Measurements from ENCODE around the gene FKBP5. TPM values are rescaled to one million over a fixed set of nuclear protein-coding genes. Genes with fewer than 3 reads are reported as not detected.

The FKBP5 gene
- total RNA-seq, 1 donor from 2014 or later: 101 TPM

GRCh38 chr6:35725721-35726438 is 37.2 kb upstream of the FKBP5 start:
- DNase-seq (ENCODE audit: missing footprints): peak; percentile 82
- intact Hi-C loops (cut with DNase I): no loop called here
- peak; percentile 43 for ATAC-seq

GRCh38 chr6:35725081-35725708 is 36.5 kb upstream of the FKBP5 start:
- intact Hi-C loops (cut with DNase I): no loop called here
- ATAC-seq (no peak), DNase-seq (ENCODE audit: missing footprints) (no peak)

- DNase-seq (ENCODE audit: missing footprints): no peak
- ATAC-seq: no peak
- intact Hi-C loops (cut with DNase I): no loop called here
These were observed 35.8 kb upstream of the FKBP5 start for GRCh38 chr6:35724471-35724870.

GRCh38 chr6:35724059-35724458 is 35.3 kb upstream of the FKBP5 start:
- intact Hi-C loops (cut with DNase I): no loop called here
- ATAC-seq (no peak), DNase-seq (ENCODE audit: missing footprints) (no peak)

- no peak for ATAC-seq
- intact Hi-C loops (cut with DNase I): no loop called here
- no peak for DNase-seq (ENCODE audit: missing footprints)
These were observed 34.9 kb upstream of the FKBP5 start for GRCh38 chr6:35723587-35723986.

GRCh38 chr6:35722121-35722761 is 33.5 kb upstream of the FKBP5 start:
- intact Hi-C loops (cut with DNase I): loop anchor here (1.0 kb wide), 1 partner anchor 31 kb away; no protein-coding TSS in a partner anchor
- ATAC-seq (peak; percentile 35), DNase-seq (ENCODE audit: missing footprints) (peak; percentile 84)

- ATAC-seq: peak; percentile 55
- intact Hi-C loops (cut with DNase I): no loop called here
- peak; percentile 85 for DNase-seq (ENCODE audit: missing footprints)
These were observed 31.4 kb upstream of the FKBP5 start for GRCh38 chr6:35719830-35720733.

GRCh38 chr6:35719404-35719829 is 30.7 kb upstream of the FKBP5 start:
- intact Hi-C loops (cut with DNase I): no loop called here

GRCh38 chr6:35718911-35719381 is 30.2 kb upstream of the FKBP5 start:
- DNase-seq (ENCODE audit: missing footprints) (no peak), ATAC-seq (peak; percentile 34)
- intact Hi-C loops (cut with DNase I): no loop called here

More at GRCh38 chr6:35719404-35719829, 30.7 kb upstream of the FKBP5 start:
- ATAC-seq (peak; percentile 5), DNase-seq (ENCODE audit: missing footprints) (no peak)

- no peak for ATAC-seq
- intact Hi-C loops (cut with DNase I): no loop called here
- no peak for DNase-seq (ENCODE audit: missing footprints)
These were observed 29.6 kb upstream of the FKBP5 start for GRCh38 chr6:35718375-35718736.

GRCh38 chr6:35717449-35718374 is 29.0 kb upstream of the FKBP5 start:
- DNase-seq (ENCODE audit: missing footprints) (no peak), ATAC-seq (no peak)
- intact Hi-C loops (cut with DNase I): no loop called here

- ATAC-seq (no peak), DNase-seq (ENCODE audit: missing footprints) (no peak)
- intact Hi-C loops (cut with DNase I): no loop called here
These were observed 28.1 kb upstream of the FKBP5 start for GRCh38 chr6:35716798-35717197.

- ATAC-seq (no peak), DNase-seq (ENCODE audit: missing footprints) (no peak)
- intact Hi-C loops (cut with DNase I): no loop called here
These were observed 24.5 kb upstream of the FKBP5 start for GRCh38 chr6:35713006-35713767.

GRCh38 chr6:35711731-35712130 is 23.0 kb upstream of the FKBP5 start:
- DNase-seq (ENCODE audit: missing footprints) (no peak), ATAC-seq (no peak)
- intact Hi-C loops (cut with DNase I): no loop called here

GRCh38 chr6:35710241-35710847 is 21.6 kb upstream of the FKBP5 start:
- DNase-seq (ENCODE audit: missing footprints) (no peak), ATAC-seq (peak; percentile 28)
- intact Hi-C loops (cut with DNase I): no loop called here

GRCh38 chr6:35708585-35708984 is 19.9 kb upstream of the FKBP5 start:
- ATAC-seq: no peak
- no peak for DNase-seq (ENCODE audit: missing footprints)
- intact Hi-C loops (cut with DNase I): no loop called here

Data from Right ventricle myocardium inferior (tissue), 1 donor.